HG03025 (cell line): Measurements from ENCODE around the gene SEPTIN5.
"Not testable (repeated sequence)": the region's sequence is repeated elsewhere in the genome, so short reads cannot be mapped to it uniquely, and the experiment has no call there.

Source experiments
- ATAC-seq: cut with Tn5 transposase; IDR thresholded peaks from one replicate; pipeline ENCODE4 v1.9.1; 2021; ENCODE audit warnings: mild to moderate bottlenecking, moderate library complexity; ENCODE audit not compliant: unreplicated experiment, low FRiP score

SEPTIN5 gene

DNA sequence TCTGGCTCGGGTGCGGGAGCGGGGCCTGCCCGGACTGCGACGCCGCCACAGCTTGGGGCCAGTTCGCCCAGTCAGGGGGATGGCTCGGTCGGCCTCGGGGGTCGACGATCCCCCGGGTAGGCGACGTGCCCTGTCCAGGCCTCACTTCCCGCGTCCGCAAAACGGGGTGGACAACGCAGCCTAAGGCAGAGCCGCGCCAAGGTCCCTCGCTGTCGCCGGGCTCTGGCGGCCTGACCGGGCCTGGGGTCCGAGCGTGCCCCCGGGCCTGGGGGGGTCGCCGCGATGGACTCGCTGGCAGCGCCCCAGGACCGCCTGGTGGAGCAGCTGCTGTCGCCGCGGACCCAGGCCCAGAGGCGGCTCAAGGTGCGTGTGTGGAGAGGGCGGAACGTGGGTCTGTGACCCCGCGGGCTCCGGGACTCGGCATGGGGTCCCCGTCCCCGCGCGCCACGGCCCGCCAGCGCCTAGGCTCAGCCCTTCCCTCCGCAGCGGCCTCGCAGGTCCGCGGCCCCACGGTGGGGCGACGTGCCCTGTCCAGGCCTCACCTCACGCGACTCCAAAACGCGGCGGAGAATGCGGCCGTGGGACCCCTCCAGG is 4.2 kb downstream of the SEPTIN5 start:
- no peak for ATAC-seq

DNA sequence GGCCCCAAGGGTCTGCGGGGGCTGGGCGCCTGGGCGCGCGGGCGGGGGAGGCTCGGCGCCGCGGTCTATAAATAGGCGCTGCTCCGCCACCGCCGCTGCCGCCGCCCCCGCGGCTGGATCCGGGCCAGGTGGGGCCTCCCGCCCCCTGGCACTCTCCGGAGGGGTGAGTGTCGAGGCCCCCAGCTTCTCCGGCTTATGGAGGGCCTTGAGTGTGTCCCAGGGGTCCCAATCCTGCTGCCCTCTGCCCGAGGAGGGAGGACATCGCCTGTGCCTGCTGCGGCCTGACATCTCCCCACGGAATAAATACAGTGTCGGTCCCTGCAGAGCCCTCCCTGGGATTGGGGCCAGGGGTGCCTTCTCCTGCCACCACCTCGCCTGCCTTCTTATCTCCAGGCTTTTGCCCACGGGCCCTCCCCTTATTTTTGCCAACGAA is 4.8 kb downstream of the SEPTIN5 start:
- ATAC-seq = no peak

DNA sequence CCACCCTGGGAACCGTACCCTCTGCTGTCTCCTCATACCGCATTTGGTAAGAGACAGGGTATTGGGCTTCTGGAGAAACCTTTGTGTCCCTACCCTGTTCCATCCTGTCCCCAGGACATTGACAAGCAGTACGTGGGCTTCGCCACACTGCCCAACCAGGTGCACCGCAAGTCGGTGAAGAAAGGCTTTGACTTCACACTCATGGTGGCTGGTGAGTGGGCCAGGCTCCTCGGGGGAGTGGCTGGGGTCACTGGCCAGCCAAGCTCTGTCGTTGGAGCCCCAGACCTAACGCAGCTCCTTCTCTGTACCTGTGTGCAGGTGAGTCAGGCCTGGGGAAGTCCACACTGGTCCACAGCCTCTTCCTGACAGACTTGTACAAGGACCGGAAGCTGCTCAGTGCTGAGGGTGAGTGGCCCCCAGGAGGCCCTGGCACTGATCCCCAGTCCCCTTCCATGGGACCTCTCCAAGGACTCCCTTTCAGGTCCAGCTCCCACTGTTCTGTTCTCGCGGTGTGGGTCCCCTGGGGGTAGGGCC is 5.3 kb downstream of the SEPTIN5 start:
- ATAC-seq = no peak

DNA sequence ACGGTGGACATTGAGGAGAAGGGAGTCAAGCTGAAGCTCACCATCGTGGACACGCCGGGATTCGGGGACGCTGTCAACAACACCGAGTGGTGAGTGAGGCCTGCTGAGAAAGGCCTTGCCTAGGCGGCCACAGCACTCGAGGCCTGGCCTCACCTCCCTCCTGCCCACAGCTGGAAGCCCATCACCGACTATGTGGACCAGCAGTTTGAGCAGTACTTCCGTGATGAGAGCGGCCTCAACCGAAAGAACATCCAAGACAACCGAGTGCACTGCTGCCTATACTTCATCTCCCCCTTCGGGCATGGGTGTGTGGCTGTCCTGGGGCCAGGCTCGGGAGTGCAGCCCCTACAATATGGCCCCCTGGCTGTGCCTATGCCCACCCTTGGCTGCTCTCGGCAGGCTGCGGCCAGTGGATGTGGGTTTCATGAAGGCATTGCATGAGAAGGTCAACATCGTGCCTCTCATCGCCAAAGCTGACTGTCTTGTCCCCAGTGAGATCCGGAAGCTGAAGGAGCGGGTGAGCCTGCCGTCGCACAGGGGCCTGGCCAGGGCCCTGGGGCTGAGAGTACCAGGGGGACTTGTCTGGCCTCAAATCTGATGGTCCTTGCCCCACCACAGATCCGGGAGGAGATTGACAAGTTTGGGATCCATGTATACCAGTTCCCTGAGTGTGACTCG is 6.0 kb downstream of the SEPTIN5 start:
- ATAC-seq = no peak

DNA sequence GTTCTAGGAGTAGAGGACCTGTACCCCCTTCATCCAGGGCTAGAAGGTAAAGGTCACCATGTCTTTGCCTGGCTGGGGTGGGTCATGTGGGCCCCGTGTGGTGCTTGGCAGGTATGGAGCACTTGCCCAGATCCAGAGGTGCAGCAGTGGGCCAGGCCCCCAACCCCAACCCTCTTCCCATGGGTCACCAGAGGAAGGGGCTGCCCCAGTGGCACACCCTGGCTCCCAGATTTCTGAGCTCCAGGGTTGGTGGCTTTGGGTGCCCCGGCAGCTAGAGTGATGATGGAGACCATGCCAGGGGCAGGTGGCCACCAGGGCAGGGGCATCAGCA is 6.7 kb downstream of the SEPTIN5 start:
- no peak for ATAC-seq

DNA sequence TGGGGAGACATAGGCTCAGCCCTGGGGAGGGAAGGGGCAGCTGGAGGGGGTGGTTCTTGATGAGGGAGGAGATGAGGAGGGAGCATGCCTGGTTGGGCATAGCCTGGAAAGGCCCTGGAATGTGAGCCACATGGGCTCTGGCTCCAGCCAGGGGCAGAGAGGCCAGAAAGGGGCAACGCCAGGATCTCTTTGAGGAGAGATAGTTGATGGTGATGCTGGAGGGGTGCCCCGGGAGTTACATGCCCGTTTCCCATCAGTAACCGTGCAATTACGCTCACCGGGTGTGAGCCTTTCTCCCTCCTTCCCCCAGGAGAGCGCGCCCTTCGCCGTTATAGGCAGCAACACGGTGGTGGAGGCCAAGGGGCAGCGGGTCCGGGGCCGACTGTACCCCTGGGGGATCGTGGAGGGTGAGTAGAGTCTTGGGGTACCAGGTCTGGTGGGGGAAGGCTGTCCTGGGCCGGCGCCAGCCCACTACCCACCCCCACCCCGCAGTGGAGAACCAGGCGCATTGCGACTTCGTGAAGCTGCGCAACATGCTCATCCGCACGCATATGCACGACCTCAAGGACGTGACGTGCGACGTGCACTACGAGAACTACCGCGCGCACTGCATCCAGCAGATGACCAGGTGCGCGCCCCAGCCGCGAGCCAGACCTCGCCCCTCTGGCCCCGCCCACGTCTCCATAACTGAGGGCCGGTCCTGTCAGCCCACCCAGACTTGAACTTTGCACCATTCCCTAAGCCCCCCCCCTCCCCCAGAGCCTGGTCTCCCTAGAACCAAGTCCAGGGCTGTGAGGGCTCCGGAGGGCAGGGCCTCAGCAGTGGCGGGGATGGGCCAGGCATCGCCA is 7.3 kb downstream of the SEPTIN5 start:
- no peak for ATAC-seq

DNA sequence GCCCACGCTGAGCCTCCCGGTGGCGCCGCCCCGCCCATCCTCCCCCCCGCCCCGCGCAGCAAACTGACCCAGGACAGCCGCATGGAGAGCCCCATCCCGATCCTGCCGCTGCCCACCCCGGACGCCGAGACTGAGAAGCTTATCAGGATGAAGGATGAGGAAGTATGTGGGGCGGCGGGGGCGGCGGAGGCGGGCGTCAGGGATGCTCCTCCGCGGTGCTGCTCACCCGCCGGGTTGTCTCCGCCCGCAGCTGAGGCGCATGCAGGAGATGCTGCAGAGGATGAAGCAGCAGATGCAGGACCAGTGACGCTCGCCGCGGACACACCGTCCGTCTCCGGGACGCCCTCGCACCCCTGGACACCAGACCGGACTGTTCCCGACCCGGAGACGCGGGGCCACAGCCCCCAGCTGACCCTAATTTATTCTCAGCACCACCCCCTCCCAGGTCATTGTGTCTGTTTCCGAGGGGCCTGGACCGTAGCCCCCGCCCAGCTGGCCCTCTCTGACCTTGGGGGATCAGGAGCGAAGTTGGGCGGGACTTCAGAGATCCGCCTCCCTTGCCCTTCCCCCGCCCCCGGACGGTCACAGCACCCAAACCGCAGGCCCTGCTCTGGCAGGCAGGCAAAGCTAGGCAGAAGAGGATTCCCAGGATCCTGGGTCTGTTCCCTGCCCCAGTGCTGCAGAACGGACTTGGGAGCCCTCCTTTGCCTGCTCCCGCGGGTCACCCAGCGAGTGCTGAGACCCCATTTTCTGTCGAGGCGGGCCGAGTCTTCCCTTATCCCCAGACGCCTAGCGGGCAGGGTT is 8.1 kb downstream of the SEPTIN5 start:
- ATAC-seq = no peak

DNA sequence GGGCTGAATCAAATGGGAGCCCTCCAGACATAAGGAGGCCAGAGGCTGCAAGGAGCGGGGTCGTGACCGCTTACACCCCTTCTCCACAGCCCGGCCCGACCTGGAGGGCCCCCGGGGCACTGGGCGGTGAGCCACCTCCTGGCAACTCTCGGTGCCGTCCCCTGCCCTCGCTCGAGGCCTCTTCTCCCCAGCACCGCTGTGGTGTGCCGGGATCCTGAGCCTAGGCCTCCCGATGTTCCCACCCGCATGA is 8.6 kb downstream of the SEPTIN5 start:
- ATAC-seq = no peak

DNA sequence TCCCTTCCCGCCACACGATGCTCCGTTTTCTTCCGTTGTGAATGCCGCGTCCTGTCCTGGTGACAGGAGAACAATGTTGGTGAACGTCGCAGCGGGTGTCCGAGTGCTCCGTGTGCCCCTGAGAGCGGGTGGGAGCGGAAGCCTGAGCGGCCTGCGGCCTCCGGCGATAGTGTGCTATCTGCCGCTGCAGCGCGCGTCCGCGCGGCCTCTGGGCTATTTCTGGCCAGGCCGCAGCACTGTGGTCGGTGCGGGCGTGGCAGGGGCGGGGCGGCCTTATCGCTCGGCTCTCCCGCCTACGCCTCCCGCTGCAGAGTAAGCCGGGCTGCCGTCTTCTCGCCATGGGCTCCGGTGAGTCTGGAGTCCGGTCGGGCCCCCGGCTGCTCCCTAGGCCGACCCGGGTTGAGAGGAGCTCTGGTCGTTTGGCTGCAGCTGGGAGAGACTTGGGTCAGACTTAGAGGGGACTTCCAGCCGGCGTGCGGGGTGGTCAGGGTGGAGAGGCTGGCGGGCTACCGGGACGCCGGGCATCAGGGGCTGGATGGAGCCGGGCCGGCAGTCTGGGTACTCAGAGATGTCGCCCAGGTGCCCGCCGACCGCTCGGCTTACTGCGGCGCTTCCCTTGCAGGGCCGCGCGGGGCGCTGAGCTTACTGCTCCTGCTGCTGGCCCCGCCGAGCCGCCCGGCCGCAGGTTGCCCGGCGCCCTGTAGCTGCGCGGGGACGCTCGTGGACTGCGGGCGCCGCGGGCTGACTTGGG is 9.1 kb downstream of the SEPTIN5 start, which contains the start of gene GP1BB:
Gene GP1BB (plus strand): TSS at position 308 of the 751 bp plus-strand sequence. CDS start 31 bp downstream, at position 339.
- ATAC-seq = no peak

DNA sequence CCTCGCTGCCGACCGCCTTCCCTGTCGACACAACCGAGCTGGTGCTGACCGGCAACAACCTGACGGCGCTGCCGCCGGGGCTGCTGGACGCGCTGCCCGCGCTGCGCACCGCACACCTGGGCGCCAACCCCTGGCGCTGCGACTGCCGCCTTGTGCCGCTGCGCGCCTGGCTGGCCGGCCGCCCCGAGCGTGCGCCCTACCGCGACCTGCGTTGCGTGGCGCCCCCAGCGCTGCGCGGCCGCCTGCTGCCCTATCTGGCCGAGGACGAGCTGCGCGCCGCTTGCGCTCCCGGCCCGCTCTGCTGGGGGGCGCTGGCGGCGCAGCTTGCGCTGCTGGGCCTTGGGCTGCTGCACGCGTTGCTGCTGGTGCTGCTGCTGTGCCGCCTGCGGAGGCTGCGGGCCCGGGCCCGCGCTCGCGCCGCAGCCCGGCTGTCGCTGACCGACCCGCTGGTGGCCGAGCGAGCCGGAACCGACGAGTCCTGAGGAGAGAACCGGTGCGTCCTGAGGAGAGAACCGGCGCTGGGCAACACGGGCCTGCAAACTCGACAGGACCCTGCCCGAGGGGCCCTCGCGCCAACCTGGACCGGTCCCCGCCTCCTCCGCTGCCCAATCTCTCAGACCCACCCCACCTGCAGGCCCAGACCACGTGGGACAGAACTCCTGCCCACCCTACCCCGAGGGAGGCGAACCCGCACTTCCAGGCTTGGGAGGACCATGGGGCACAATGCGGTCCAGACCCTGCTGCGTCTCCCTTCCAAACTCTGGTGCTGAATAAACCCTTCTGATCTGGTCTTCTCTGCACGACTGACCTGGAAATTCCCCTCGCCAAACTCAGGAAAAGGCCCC is 9.9 kb downstream of the SEPTIN5 start:
- ATAC-seq = no peak

DNA sequence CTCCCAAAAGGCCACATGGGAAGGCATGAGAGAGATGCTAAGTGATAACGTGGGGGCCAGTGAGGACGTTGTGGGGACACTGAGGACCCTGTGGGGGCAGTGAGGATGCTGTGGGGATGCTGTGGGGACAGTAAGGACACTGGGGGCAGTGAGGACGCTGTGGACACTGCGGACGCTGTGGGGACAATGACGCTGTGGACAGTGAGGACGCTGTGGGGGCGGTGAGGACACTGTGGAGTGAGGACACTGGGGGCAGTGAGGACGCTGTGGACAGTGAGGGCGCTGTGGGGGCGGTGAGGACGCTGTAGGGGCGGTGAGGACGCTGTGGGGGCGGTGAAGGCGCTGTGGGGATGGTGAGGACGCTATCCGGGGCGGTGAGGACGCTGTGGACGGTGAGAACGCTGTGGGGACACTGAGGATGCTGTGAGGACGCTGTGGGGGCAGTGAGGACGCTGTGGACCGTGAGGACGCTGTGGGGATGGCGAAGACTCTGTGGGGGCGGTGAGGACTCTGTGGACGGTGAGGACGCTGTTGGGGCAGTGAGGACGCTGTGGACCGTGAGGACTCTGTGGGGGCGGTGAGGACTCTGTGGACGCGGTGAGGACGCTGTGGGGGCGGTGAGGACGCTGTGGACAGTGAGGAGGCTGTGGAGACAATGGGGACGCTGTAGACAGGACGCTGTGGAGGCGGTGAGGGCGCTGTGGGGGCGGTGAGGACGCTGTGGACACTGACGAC is 10.8 kb downstream of the SEPTIN5 start:
- ATAC-seq = no peak

DNA sequence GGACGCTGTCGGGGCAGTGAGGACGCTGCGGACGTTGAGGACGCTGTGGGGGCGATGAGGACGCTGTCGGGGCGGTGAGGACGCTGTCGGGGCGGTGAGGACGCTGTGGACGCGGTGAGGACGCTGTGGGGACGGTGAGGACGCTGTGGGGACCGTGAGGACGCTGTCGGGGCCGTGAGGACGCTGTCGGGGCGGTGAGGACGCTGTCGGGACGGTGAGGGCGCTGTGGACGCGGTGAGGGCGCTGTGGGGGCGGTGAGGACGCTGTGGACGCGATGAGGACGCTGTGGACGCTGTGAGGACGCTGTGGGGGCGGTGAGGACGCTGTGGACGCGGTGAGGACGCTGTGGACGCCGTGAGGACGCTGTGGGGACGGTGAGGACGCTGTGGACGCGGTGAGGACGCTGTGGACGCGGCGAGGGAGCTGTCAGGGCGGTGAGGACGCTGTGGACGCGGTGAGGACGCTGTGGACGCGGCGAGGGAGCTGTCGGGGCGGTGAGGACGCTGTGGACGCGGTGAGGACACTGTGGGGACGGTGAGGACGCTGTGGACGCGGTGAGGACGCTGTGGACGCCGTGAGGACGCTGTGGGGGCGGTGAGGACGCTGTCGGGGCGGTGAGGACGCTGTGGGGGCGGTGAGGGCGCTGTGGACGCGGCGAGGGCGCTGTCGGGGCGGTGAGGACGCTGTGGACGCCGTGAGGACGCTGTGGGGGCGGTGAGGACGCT is 11.9 kb downstream of the SEPTIN5 start:
- ATAC-seq = not testable (repeated sequence)

DNA sequence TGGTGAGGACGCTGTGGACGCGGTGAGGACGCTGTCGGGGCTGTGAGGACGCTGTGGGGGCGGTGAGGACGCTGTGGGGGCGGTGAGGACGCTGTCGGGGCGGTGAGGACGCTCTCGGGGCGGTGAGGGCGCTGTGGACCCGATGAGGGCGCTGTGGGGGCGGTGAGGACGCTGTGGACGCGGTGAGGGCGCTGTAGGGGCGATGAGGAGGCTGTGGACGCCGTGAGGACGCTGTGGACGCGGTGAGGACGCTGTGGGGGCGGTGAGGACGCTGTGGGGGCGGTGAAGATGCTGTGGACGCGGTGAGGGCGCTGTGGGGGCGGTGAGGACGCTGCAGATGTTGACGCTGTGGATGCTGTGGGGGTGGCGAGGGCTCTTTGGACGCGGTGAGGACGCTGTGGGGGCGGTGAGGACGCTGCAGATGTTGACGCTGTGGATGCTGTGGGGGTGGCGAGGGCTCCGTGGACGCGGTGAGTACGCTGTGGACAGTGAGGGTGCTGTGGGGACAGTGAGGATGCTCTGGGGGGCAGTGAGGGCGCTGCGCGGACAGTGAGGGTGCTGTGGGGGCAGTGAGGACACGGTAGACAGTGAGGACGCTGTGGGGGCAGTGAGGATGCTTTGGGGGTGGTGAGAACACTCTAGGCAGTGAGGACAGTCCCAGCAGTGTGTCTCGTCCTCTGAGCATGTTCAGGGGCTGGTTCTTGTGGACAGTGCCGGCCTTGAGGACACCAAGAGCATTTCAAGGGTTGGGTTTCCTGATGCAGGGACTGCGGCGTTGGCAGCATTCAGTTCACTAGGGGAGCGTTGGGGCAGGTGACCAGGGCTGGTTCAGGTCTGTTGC is 13.2 kb downstream of the SEPTIN5 start:
- no peak for ATAC-seq

DNA sequence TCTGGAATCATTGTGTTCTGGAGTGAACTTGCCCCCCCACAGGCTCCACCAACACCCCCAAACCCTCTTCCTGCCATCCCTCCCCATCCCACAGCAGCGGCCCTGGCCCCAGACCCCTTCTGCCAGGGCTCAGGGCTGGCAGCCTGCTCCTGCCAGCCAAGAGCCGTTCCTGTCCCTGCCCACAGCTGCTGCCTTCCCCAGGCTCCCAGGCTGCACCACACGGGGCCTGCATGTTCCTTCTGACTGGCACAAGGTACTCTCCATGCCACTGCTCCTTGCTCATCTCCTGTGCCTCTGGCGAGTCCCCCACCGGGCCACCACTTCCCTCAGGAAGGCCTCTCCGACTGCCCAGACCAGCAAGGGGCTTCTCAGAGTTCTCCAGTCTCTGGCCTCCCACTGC is 14.0 kb downstream of the SEPTIN5 start:
- ATAC-seq = no peak

DNA sequence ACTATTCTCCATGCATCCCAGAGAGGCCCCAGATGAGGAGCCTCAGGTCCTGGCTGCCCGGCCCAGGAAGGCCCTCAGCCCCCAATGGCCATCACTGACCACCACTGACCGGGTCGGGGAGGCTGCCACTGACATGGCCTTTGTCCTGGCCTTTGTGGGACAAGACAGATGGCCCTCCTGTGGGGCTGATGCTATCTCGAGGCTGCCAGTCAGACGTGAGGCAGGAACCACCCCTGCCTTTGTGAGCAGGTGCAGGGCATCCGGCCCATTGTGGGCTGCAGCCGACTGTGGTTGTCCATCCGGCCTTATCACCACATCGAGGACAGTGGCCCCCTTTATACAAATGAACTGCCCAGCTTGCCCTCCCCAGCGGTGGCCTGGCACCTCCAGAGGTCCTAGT is 14.5 kb downstream of the SEPTIN5 start:
- no peak for ATAC-seq

DNA sequence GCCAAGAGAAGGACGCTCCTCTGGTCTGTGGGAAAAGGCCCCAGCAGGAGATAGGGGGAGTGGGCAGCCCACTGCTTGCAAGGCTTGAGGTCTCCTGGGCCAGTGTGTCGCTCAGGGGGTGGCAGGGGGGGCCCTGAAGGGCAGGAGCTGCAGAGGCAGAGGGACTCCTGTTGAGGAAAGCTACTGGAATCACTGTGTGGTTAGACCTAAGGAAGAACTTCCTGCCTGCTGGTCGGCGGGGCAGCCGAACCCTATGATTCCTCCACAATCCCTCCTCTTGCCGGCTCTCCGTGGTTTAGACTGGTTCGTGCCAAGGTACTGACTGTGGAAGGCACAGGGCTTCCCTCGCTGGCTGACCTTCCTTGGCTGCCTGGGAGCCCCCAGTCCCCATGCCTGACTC is 15.2 kb downstream of the SEPTIN5 start:
- no peak for ATAC-seq

DNA sequence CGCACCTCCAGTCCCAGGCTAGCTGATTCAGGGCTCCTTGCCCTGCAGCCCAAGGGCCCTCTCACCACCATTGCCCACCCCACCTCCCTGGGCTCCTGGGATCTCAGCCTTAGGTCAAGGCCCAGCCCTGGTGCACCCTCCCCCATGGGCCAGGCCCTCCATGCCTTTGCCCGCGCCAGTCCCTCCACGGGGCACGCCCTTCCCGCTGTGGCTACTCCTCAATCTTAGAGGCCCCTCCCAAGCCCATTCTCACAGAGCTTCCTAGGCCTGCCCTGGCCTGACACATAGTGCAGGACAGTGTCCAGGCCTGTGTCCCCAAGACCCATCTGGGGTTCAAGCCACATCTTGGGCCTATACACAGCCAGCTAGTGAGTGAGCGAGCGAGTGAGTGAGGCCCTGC is 15.9 kb downstream of the SEPTIN5 start:
- no peak for ATAC-seq
